ENCODE results near the gene CYP2U1. TPM values are rescaled to one million over a fixed set of nuclear protein-coding genes. Genes with fewer than 3 reads are reported as not detected.

The CYP2U1 gene
- total and polyA plus RNA-seq, 2 of the 4 experiments (the other 2 are of a cell fraction), result 6.1 to 11.1 TPM

GRCh38 chr4:107945809-107946208 lies 14.5 kb downstream of the CYP2U1 start:
- no peaks in the 10 kb centered on the region for H3K27me3 ChIP-seq (ENCODE audit: control insufficient read depth, insufficient read depth, low read length)
- no peak overlapping the region for H3K18ac ChIP-seq (ENCODE audit: low read depth, low read length)
- no peak overlapping the region for H2BK15ac ChIP-seq (ENCODE audit: low read depth, low read length)
- 100% methylated on average over 1 of the region's 3 CpGs; no CpG with 5 or more reads in 1 of the 2 experiments for WGBS, 2 experiments (ENCODE audit: extremely low coverage in 2 of 2, insufficient read length in 1 of 2)
- H2AFZ ChIP-seq (replicated peaks; ENCODE audit: low read length, poor library complexity), result no peak overlapping the region
- H3K4me3 ChIP-seq (ENCODE audit: insufficient read depth, low read depth, low read length), result no peak overlapping the region
- H4K5ac ChIP-seq (ENCODE audit: low read depth, low read length), result no peak overlapping the region
- H3K9me1 ChIP-seq (ENCODE audit: insufficient read depth, low read length), result no peaks in the 10 kb centered on the region
- ChIA-PET CTCF (no interaction called here), POLR2A (ENCODE audit: unreplicated experiment) (no interaction called here)
- no peak overlapping the region for H2BK5ac ChIP-seq (ENCODE audit: low read depth, low read length, poor library complexity, severe bottlenecking)
- H4K20me1 ChIP-seq (ENCODE audit: insufficient read depth, low read length), result no peaks in the 10 kb centered on the region
- H3K4ac ChIP-seq (ENCODE audit: low read depth, low read length), result no peak overlapping the region
- H3K36me3 ChIP-seq (ENCODE audit: control insufficient read depth, insufficient read depth, low read length), result peaks cover 5% of the 10 kb centered on the region
- H3K4me1 ChIP-seq (ENCODE audit: control insufficient read depth, insufficient read depth, low read length), result peaks cover 2% of the 10 kb centered on the region
- H2AK5ac ChIP-seq (ENCODE audit: low read depth, low read length), result no peak overlapping the region
- in situ Hi-C loops (cut with MboI; ENCODE audit: low sequenced_read_pairs), result no loop called here
- ATAC-seq (ENCODE audit: low read depth), result no peak
- H2AK9ac ChIP-seq (replicated peaks; ENCODE audit: low read depth, low read length, poor library complexity), result no peak overlapping the region
- no peak overlapping the region for H3K27ac ChIP-seq (ENCODE audit: insufficient read depth, low read length)
- no peak overlapping the region for H3K56ac ChIP-seq (ENCODE audit: extremely low read depth, insufficient read depth, low read length)
- intact Hi-C loops (cut with micrococcal nuclease), result no loop called here
- no peak overlapping the region for H3K4me2 ChIP-seq (ENCODE audit: low read depth, low read length)
- TF ChIP-seq CTCF (conservative IDR thresholded peaks at IDR 0.05; ENCODE audit: low read depth, low read length) (no peak), RAD21 (IDR thresholded peaks at IDR 0.05; ENCODE audit: low read length) (no peak), RFX5 (IDR thresholded peaks at IDR 0.05; ENCODE audit: low read depth, low read length) (no peak), POLR2A (IDR thresholded peaks at IDR 0.05; ENCODE audit: low read depth, low read length) (no peak), SMC3 (IDR thresholded peaks at IDR 0.05; ENCODE audit: low read depth, low read length) (no peak), FOS (IDR thresholded peaks at IDR 0.05; ENCODE audit: low read depth, low read length) (no peak), USF2 (IDR thresholded peaks at IDR 0.05; ENCODE audit: low read depth, low read length) (no peak), CHD1 (IDR thresholded peaks at IDR 0.05; ENCODE audit: low read depth, low read length) (no peak), RCOR1 (IDR thresholded peaks at IDR 0.05; ENCODE audit: insufficient replicate concordance, low read length) (no peak), BHLHE40 (IDR thresholded peaks at IDR 0.05; ENCODE audit: low read depth, low read length) (no peak), NFE2L2 (IDR thresholded peaks at IDR 0.05; ENCODE audit: low read depth, low read length) (no peak), MAFK (IDR thresholded peaks at IDR 0.05; ENCODE audit: low read depth, low read length) (no peak), MXI1 (IDR thresholded peaks at IDR 0.05; ENCODE audit: borderline replicate concordance, low read depth, low read length) (no peak), CEBPB (IDR thresholded peaks at IDR 0.05; ENCODE audit: low read depth, low read length) (no peak), ELK1 (IDR thresholded peaks at IDR 0.05; ENCODE audit: borderline replicate concordance, low read depth, low read length) (no peak), MAZ (IDR thresholded peaks at IDR 0.05; ENCODE audit: borderline replicate concordance, low read depth, low read length) (no peak)
- H3K14ac ChIP-seq (replicated peaks; ENCODE audit: low read depth, low read length), result no peak overlapping the region
- H3K23ac ChIP-seq (ENCODE audit: low read depth, low read length), result no peak overlapping the region
- dilution Hi-C loops (cut with HindIII; ENCODE audit: low sequenced_read_pairs, unreplicated experiment), result no loop called here
- H4K91ac ChIP-seq (ENCODE audit: insufficient read depth, low read depth, low read length), result no peak overlapping the region
- H4K8ac ChIP-seq (ENCODE audit: low read depth in 2 of 2, low read length in 2 of 2), result no peak overlapping the region
- H3K79me1 ChIP-seq (ENCODE audit: low read depth in 1 of 2, low read length in 2 of 2), result no peaks in the 10 kb centered on the region
- no peak overlapping the region for H2BK120ac ChIP-seq (ENCODE audit: low read depth, low read length)
- no peak overlapping the region for H2BK20ac ChIP-seq (ENCODE audit: low read depth, low read length)
- no peak for DNase-seq
- no peaks in the 10 kb centered on the region for H3K9me3 ChIP-seq (ENCODE audit: control insufficient read depth, insufficient read depth, low read length)
- no peak overlapping the region for H3K9ac ChIP-seq (ENCODE audit: low read depth, low read length)
- BruUV-seq (replicated peaks), result no TSS peak
